ENCODE data around the gene PLA2G1B.
A peak's percentile ranks its signal among the peaks of the same experiment; 100 is the strongest.
"Not testable (repeated sequence)": the region's sequence is repeated elsewhere in the genome, so short reads cannot be mapped to it uniquely, and the experiment has no call there.

PLA2G1B gene

GRCh38 chr12:120358412-120359100, 31.0 kb upstream of the PLA2G1B start:
- DNase-seq (ENCODE audit: low read depth in 2 of 2), result no peak

GRCh38 chr12:120357104-120357503, 29.5 kb upstream of the PLA2G1B start:
- DNase-seq (ENCODE audit: low read depth in 2 of 2), result no peak

GRCh38 chr12:120356567-120357030, 29.0 kb upstream of the PLA2G1B start:
- DNase-seq (ENCODE audit: low read depth in 2 of 2), result peak; percentile 37 to 53

- no peak for DNase-seq (ENCODE audit: low read depth in 2 of 2)
These were observed 26.2 kb upstream of the PLA2G1B start for GRCh38 chr12:120353556-120354317.

GRCh38 chr12:120353136-120353535, 25.6 kb upstream of the PLA2G1B start:
- no peak for DNase-seq (ENCODE audit: low read depth in 2 of 2)

- no peak for DNase-seq (ENCODE audit: low read depth in 2 of 2)
These were observed 24.5 kb upstream of the PLA2G1B start for GRCh38 chr12:120352117-120352516.

- no peak for DNase-seq (ENCODE audit: low read depth in 2 of 2)
These were observed 23.2 kb upstream of the PLA2G1B start for GRCh38 chr12:120350576-120351350.

GRCh38 chr12:120347766-120348165, 20.2 kb upstream of the PLA2G1B start:
- DNase-seq (ENCODE audit: low read depth in 2 of 2), result no peak

GRCh38 chr12:120346681-120347080, 19.1 kb upstream of the PLA2G1B start:
- DNase-seq (ENCODE audit: low read depth in 2 of 2), result no peak

GRCh38 chr12:120346031-120346430, 18.5 kb upstream of the PLA2G1B start:
- no peak for DNase-seq (ENCODE audit: low read depth in 2 of 2)

GRCh38 chr12:120343692-120344091, 16.1 kb upstream of the PLA2G1B start:
- DNase-seq (ENCODE audit: low read depth in 2 of 2), result no peak

GRCh38 chr12:120343039-120343537, 15.5 kb upstream of the PLA2G1B start:
- no peak for DNase-seq (ENCODE audit: low read depth in 2 of 2)

- no peak for DNase-seq (ENCODE audit: low read depth in 2 of 2)
These were observed 14.8 kb upstream of the PLA2G1B start for GRCh38 chr12:120342175-120343038.

- no peak for DNase-seq (ENCODE audit: low read depth in 2 of 2)
These were observed 11.7 kb upstream of the PLA2G1B start for GRCh38 chr12:120339256-120339655.

GRCh38 chr12:120337730-120338129, 10.2 kb upstream of the PLA2G1B start:
- no peak for DNase-seq (ENCODE audit: low read depth in 2 of 2)

GRCh38 chr12:120336392-120336791, 8.8 kb upstream of the PLA2G1B start:
- DNase-seq (ENCODE audit: low read depth in 2 of 2), result not testable (repeated sequence)

- not testable (repeated sequence) for DNase-seq (ENCODE audit: low read depth in 2 of 2)
These were observed 7.9 kb upstream of the PLA2G1B start for GRCh38 chr12:120335447-120335846.

GRCh38 chr12:120332523-120332922, 4.9 kb upstream of the PLA2G1B start:
- DNase-seq (ENCODE audit: low read depth in 2 of 2), result no peak

GRCh38 chr12:120332041-120332440, 4.5 kb upstream of the PLA2G1B start:
- no peak for DNase-seq (ENCODE audit: low read depth in 2 of 2)

- no peak for DNase-seq (ENCODE audit: low read depth in 2 of 2)
These were observed 3.8 kb upstream of the PLA2G1B start for GRCh38 chr12:120331390-120331789.

GRCh38 chr12:120328228-120328627, 649 bp upstream of the PLA2G1B start:
- DNase-seq (ENCODE audit: low read depth in 2 of 2), result no peak
